GM19023 (cell line): ENCODE measurements around the gene PARM1.

Source experiments
- ATAC-seq: cut with Tn5 transposase; IDR thresholded peaks from one replicate; pipeline ENCODE4 v1.9.1; 2021; ENCODE audit warnings: mild to moderate bottlenecking, moderate library complexity; ENCODE audit not compliant: unreplicated experiment

The PARM1 gene

GRCh38 chr4:75063433-75063832 lies 130.5 kb downstream of the PARM1 start:
- no peak for ATAC-seq

- no peak for ATAC-seq
Measured at GRCh38 chr4:75065909-75066308, 133.0 kb downstream of the PARM1 start.

GRCh38 chr4:75069493-75070074 lies 136.7 kb downstream of the PARM1 start:
- peak; percentile 73 for ATAC-seq

- no peak for ATAC-seq
Measured at GRCh38 chr4:75071317-75071716, 138.4 kb downstream of the PARM1 start.

- ATAC-seq: no peak
Measured at GRCh38 chr4:75080888-75081287, 148.0 kb downstream of the PARM1 start.

- ATAC-seq: no peak
Measured at GRCh38 chr4:75081561-75081960, 148.6 kb downstream of the PARM1 start.

- ATAC-seq: no peak
Measured at GRCh38 chr4:75087416-75087815, 154.5 kb downstream of the PARM1 start.

- ATAC-seq: no peak
Measured at GRCh38 chr4:75087865-75088264, 154.9 kb downstream of the PARM1 start.

- no peak for ATAC-seq
Measured at GRCh38 chr4:75089206-75089605, 156.3 kb downstream of the PARM1 start.

GRCh38 chr4:75099321-75099720 lies 166.4 kb downstream of the PARM1 start:
- ATAC-seq: peak; percentile 92
